GM11168 (cell line): Measurements from ENCODE around the gene ANKRD65.
"Not testable (repeated sequence)": the region's sequence is repeated elsewhere in the genome, so short reads cannot be mapped to it uniquely, and the experiment has no call there.

Source experiments
- in situ Hi-C: fragments of 300-500 bp; cut with MboI; formaldehyde crosslinking; loops from one replicate; pipeline ENCODE4 v1.12.0; 2022; ENCODE audit warnings: low sequenced_read_pairs; ENCODE audit not compliant: unreplicated experiment

ANKRD65 gene

DNA sequence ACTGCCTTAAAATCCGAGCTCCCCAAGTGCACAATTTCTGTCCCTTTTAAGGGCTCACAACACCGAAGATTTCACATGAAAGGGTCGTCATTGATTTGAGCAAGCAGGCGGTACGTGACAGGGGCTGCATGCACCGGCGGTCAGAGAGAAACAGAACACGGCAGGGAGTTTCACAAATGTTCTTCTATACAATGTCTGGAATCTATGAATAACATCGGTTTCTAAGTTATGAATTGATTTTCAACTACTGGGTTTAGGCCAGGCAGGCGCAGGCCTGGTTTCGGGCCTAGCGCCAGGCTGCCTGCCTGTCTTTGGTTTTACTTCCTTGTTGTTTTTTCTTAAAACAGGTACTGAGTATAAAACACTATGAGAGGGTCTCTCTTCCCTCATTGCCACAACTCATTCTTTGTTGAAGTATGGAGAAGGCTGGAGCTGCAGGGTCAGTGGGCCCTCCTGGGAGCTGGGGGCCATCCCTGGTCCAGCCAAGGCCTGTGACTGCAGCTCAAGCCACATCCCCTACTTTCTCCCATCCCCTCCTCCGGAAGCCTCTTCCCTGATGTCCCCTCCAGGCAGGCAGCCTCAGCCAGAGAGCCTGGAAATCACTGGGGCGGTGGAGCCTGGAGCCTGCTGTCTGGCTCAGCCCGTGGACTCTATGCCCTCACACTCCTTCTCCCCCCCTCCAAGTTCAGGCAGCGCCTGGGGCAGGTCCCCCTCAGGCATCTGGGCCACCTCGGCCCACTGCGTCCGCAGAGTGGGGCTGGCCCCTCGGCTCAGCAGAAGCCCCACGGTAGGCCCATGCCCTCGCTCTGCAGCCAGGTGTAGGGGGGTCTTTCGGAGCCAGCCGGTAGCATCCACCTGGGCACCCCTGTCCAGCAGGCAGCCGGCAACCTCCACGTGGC, 2.4 kb downstream of the ANKRD65 start:
- in situ Hi-C loops: no loop called here

- in situ Hi-C loops: not testable (repeated sequence)
Observed at GRCh38 chr1:1417825-1418463, 3.1 kb downstream of the ANKRD65 start.

GRCh38 chr1:1417396-1417795, 3.7 kb downstream of the ANKRD65 start:
- in situ Hi-C loops: not testable (repeated sequence)

DNA sequence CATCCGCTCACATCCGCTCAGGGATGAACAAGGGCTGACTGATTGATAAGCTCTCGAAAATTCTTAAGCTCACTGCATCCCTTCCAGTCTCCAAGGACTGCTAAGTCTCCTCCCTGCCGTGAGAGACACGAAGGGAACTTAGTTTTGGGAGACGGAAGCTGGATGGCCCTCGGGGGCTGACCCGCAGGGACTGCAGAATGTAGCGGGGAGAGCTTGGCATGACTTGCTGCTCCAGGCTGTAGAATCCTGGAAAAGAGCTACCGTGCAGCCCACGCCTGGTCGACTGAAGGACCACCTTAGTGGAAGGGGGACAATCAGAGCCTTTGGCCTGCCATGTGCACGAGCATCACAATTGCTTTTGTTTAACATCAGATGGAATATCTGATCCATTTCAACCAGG, 5.3 kb downstream of the ANKRD65 start:
- in situ Hi-C loops: no loop called here

DNA sequence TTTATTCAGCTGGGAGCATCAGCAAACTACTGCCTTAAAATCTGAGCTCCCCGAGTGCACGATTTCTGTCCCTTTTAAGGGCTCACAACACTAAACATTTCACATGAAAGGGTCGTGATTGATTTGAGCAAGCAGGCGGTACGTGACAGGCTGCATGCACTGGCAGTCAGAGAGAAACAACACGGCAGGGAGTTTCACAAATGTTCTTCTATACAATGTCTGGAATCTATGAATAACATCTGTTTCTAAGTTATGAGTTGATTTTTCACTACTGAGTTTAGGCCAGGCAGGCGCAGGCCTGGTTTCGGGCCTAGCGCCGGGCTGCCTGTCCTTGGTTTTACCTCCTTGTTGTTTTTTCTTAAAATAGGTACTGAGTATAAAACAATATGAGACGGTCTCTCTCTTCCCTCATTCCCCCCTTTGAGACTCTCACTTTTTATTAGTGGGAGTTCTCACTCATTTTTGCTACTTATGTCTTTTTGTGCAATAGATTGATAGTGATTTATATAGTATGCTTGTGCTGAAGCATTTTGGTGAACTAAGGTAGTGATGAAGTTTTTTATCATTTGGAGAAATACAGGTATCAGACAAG, 8.7 kb downstream of the ANKRD65 start:
- in situ Hi-C loops: not testable (repeated sequence)

GRCh38 chr1:1411626-1412025, 9.4 kb downstream of the ANKRD65 start:
- in situ Hi-C loops: no loop called here

GRCh38 chr1:1410238-1410637, 10.8 kb downstream of the ANKRD65 start:
- in situ Hi-C loops: not testable (repeated sequence)

- in situ Hi-C loops: no loop called here
Observed at GRCh38 chr1:1407636-1408318, 13.3 kb downstream of the ANKRD65 start.

DNA sequence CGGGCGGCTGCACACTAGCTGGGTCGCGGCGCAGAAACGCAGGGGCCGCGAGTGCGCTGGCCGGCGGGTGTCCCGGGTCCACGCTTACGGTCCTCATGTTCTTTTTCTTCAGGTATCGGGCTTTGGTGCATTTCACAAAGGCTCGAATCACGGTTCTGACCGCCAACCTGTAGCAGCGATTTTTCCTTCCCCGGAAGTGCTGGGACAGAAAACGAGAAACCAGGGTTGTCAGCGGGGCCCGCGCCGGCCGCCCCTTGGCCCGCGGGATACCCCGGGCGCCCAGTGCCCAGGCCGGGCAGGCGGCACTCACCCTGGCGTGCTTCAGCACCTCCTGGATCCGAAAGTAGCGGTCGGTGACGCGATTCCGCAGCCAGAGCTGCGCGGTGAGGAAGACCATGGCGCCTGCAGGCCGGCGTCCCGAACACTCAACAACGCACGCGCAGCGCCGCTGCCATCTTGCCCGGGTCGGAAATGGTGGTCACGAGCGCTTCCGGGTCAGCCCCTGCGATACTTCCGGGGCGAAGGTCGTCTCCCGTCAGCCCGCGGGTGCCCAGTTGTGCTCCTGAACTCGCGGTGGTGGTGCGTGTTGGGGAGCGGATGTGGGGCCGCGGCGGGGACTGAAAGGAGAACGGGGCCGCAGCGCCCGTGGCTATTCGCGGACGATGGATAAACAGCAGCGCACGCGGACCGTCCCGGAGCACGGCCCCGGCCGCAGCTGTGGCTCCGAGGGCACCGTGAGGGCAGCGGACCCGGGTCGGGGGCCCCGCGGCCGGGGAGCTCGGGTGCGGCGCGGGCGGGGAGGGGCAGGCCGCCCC, 14.0 kb downstream of the ANKRD65 start, which contains the start of gene MRPL20:
Gene MRPL20, minus strand, starts transcription at position 473 of the 815 bp plus-strand sequence. Its CDS starts 76 bp downstream, at position 397.
- in situ Hi-C loops: no loop called here

GRCh38 chr1:1406101-1406820, 14.8 kb downstream of the ANKRD65 start:
- in situ Hi-C loops: no loop called here

GRCh38 chr1:1403653-1404052, 17.4 kb downstream of the ANKRD65 start:
- in situ Hi-C loops: no loop called here

GRCh38 chr1:1402901-1403392, 18.1 kb downstream of the ANKRD65 start:
- in situ Hi-C loops: not testable (repeated sequence)

DNA sequence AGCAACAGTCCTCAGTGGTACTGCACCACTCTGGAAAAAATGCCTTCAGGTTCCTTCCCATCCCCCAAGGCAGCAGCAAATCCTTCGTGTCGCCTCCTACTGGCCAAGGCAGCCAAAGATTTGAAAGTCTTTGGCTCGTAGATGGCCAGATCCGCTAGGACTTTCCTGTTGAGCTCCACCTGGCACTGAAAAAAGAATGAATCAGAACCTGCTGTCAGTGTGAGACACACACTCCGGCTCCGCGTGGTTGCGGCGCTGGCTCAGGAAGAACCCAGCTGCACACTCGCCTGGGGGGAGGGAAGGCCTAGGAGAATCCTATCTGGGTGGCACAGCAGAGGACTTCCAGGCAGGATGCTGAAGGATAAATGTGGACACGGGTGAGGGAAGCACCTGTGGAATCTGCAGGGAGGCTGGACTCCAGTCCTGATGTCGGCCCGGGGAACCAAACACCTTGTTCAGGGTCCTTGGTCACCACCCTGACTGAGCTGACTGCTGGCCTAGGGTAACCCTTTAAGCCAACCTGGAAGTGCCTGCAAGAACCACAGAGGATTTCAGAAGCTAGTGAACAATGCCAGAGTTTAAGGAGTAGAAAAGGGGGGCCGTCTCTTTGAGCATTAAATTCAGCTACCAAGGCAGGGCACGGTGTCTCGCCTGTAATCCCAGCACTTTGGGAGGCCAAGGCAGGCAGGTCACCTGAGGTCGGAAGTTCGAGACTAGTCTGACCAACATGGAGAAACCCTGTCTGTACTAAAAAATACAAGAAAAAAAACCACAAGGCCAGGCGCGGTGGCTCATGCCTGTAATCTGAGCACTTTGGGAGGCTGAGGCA, 18.8 kb downstream of the ANKRD65 start:
- in situ Hi-C loops: no loop called here

DNA sequence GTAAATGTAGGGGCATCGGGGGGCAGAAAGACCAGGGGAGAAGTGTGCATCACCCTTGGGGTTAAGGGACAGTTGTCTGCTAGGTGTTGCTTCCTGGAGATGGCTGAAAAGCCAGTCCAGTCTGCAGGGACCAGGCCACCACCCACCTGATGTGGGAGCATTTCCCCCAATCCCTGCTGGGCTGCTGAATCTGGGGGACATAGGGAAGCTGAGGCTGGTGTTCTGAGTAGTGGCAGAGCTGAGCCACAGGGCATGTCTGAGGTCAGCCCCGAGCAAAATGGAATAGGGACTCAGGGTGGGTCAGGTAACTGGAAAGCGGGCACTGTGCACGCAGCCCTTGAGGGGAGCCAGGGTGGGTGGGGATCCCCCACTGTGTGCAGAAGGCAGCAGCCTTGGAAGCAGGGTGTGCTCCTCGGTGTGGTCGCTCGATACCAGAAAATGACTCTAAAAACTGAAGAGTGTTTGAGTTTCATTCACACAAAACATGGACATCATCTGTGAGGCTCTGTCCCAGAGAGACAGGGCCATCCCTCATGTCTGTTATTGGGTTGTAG, 19.5 kb downstream of the ANKRD65 start:
- in situ Hi-C loops: no loop called here

DNA sequence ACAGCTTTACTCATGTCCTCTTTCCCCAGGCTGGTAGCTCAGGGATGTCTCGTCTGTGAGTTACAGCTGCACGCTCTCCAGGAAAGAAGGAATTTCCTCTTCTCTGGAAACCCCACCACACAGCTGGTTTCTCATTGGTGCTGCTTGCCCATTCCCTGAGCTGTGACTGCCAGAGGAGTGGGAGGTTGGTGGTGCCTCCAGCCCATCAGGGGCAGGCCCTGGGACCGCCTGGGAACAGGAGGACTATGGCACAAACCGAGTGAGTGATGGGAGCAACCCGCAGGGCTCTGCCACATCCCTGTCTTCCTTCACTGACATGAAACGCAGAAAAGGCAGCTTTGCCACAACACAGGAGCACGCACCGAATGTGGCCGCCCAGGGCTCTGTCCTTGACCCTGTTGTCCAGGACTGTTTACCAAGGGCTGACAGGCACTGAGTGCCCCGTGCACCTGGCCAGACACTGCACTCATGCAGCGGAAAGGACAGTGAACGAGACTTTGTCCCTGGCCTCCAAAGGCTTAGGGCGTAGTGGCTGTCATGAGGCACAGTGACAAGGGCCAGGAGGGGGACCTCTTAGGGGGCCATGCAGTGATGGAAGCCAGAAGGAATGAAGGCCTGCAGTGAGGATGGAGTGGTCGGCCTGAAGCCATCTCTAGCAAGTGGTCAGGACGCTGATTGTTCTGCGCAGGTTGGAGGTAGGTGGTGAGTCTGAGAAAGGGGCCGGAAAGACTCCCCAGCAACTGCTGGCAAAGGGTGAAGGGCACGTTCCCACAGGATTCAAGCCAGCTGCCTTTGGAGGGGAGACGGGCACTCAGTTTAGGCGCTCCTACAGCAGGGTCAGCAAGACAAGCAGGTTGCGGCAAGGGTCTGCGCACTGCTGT, 20.3 kb downstream of the ANKRD65 start:
- in situ Hi-C loops: no loop called here

DNA sequence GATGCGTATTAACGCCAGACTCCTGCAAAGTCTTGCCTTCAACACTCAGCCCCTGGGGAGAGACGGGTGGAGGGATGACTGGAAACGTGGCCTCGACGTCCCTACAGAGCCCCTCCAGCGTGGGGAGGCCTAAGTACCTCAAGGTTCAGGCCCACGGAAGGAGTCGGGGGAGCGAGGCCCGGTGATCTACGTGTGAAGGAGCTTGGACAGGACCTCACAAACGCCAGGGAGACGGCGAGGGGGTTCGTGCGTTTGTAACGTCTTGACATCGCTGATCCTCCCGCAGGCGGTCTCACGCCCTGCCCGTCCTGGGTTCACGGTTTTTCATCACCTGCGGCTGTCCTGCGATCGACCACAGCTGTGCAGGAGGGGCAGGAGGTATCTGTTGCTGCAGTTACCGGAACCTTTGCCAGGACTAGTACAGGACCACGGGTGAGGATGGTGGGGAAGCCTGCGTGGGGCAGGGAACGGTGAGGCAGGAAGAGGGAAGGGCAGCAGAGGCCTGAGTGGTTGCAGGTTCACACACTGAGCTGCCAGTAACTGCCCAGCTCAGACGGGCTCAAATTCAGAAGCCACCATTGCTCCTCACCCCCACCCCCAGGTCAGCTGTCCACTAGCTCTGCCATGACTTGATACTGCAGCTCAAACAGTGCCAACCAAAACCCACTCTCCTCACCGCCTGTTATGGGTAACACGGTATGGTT, 21.1 kb downstream of the ANKRD65 start:
- in situ Hi-C loops: no loop called here
